RWPE1 (cell line): Measurements from ENCODE around the gene RETREG1.

ENCODE experiments used
- CTCF ChIA-PET: fragments of 350-600 bp; sonication (Branson Sonifier 250); formaldehyde crosslinking; extraction: SDS; loops from one replicate; lab custom pipeline; 2021; lab: Yijun Ruan, JAX
- POLR2A ChIA-PET: fragments of 400-600 bp; formaldehyde crosslinking; extraction: SDS; loops from one replicate; lab custom pipeline; 2020; ENCODE audit warnings: antibody characterized with exemption; ENCODE audit not compliant: low non-redundant PET; lab: Yijun Ruan, JAX
- DNase-seq: peaks from one replicate; pipeline ENCODE4 v3.0.0; 2012; ENCODE audit warnings: low spot score
- H3K27ac ChIP-seq: fragments of 450-650 bp; 2 replicates; pipeline ENCODE4 v1.5.1; 2017
- CTCF ChIP-seq: fragments of 450-650 bp; conservative IDR thresholded peaks from 2 replicates; pipeline ENCODE4 v1.5.1; 2017; ENCODE audit warnings: low read depth, mild to moderate bottlenecking

RETREG1 gene

GRCh38 chr5:16497546-16497945 is 119.3 kb downstream of the RETREG1 start:
- no peak for TF ChIP-seq CTCF
- ChIA-PET CTCF (interaction anchor here (1.5 kb wide), 1 partner anchor 52 kb away, joined by 7 read pairs; no protein-coding TSS in a partner anchor), POLR2A (no interaction called here)
- H3K27ac ChIP-seq: no peak overlapping the region
- DNase-seq: no peak

GRCh38 chr5:16493261-16493660 is 123.5 kb downstream of the RETREG1 start:
- POLR2A ChIA-PET: no interaction called here
- peak; percentile 89 for DNase-seq
- CTCF ChIA-PET: interaction anchor here (0.6 to 1.4 kb wide), 3 partner anchors 57 to 709 kb away, joined by 5 to 8 read pairs (median 6); no protein-coding TSS in a partner anchor
- H3K27ac ChIP-seq: peak overlapping the region; percentile 98
- TF ChIP-seq CTCF: no peak

GRCh38 chr5:16492398-16493140 is 124.2 kb downstream of the RETREG1 start:
- H3K27ac ChIP-seq: peak overlapping the region; percentile 98
- no peak for TF ChIP-seq CTCF
- peak; percentile 86 for DNase-seq
- ChIA-PET CTCF (interaction anchor here (0.6 to 1.4 kb wide), 6 partner anchors 37 to 709 kb away, joined by 4 to 8 read pairs (median 6); no protein-coding TSS in a partner anchor), POLR2A (no interaction called here)

- ChIA-PET CTCF (interaction anchor here (0.6 to 2.5 kb wide), 4 partner anchors 40 to 699 kb away, joined by 3 to 19 read pairs (median 8); no protein-coding TSS in a partner anchor), POLR2A (no interaction called here)
- no peak for TF ChIP-seq CTCF
- no peak overlapping the region for H3K27ac ChIP-seq
- DNase-seq: no peak
Observed at GRCh38 chr5:16490911-16491310, 125.9 kb downstream of the RETREG1 start.

GRCh38 chr5:16489322-16489791 is 127.4 kb downstream of the RETREG1 start:
- no peak overlapping the region for H3K27ac ChIP-seq
- ChIA-PET POLR2A (interaction anchor here (0.6 kb wide), 1 partner anchor 21 kb away, joined by 3 read pairs; no protein-coding TSS in a partner anchor), CTCF (interaction anchor here (0.6 to 2.5 kb wide), 7 partner anchors 50 to 702 kb away, joined by 3 to 19 read pairs (median 5); no protein-coding TSS in a partner anchor)
- DNase-seq: peak; percentile 60
- TF ChIP-seq CTCF: peak; percentile 90

GRCh38 chr5:16487456-16487855 is 129.3 kb downstream of the RETREG1 start:
- H3K27ac ChIP-seq: no peak overlapping the region
- CTCF ChIA-PET: interaction anchor here (0.7 to 1.5 kb wide), 2 partner anchors 13 to 65 kb away, joined by 3 to 5 read pairs; no protein-coding TSS in a partner anchor

More at GRCh38 chr5:16487456-16487855, 129.3 kb downstream of the RETREG1 start:
- POLR2A ChIA-PET: no interaction called here
- TF ChIP-seq CTCF: no peak
- no peak for DNase-seq
